ENCODE data around the gene SETBP1. TPM values are rescaled to one million over a fixed set of nuclear protein-coding genes. Genes with fewer than 3 reads are reported as not detected.

SETBP1 gene
- total RNA-seq, 1 experiment from 2014 or later: 9.6 TPM

DNA sequence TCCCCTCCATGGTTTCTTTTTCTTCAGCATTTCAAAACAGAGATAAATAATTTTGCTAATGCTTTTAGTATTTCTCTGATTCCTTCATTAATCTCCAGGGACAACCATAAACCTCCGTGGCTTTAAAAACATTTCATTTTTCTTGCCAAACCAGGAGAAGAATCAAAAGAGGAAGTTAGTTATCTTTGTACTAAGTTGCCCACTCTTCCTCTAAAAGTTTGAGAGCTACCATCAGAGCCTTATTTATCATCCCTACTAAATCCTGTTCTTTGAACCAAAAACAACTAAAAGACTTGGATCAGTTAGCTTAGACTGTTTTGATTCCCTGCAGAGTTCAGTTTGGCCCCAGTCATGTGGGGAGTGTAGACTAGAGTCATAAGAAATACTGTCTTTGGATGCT is 208.4 kb downstream of the SETBP1 start:
- DNase-seq (ENCODE audit: low spot score) (no peak), ATAC-seq (no peak)
- CTCF ChIA-PET: no interaction called here
- Mint-ChIP-seq H3K27ac (no peak overlapping the region), H3K4me3 (no peak overlapping the region), H3K9me3 (peaks cover 28% of the 10 kb centered on the region), H3K27me3 (ENCODE audit: low read depth) (no peaks in the 10 kb centered on the region), H3K36me3 (peaks cover 24% of the 10 kb centered on the region), H3K4me1 (peaks cover 7% of the 10 kb centered on the region)
- TF ChIP-seq FOXP1 (CRISPR knock-in tag; IDR thresholded peaks at IDR 0.05; ENCODE audit: borderline replicate concordance): no peak
- no peak for TF ChIP-seq SMAD4 (CRISPR knock-in tag; IDR thresholded peaks at IDR 0.05)
- TF ChIP-seq, protein P1, sequence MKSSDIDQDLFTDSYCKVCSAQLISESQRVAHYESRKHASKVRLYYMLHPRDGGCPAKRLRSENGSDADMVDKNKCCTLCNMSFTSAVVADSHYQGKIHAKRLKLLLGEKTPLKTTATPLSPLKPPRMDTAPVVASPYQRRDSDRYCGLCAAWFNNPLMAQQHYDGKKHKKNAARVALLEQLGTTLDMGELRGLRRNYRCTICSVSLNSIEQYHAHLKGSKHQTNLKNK (CRISPR knock-in tag; IDR thresholded peaks at IDR 0.05): no peak
- no peak for TF ChIP-seq ATF1 (CRISPR knock-in tag; IDR thresholded peaks at IDR 0.05)
- no peak for TF ChIP-seq JUN (CRISPR knock-in tag; IDR thresholded peaks at IDR 0.05)
- TF ChIP-seq, protein P2, sequence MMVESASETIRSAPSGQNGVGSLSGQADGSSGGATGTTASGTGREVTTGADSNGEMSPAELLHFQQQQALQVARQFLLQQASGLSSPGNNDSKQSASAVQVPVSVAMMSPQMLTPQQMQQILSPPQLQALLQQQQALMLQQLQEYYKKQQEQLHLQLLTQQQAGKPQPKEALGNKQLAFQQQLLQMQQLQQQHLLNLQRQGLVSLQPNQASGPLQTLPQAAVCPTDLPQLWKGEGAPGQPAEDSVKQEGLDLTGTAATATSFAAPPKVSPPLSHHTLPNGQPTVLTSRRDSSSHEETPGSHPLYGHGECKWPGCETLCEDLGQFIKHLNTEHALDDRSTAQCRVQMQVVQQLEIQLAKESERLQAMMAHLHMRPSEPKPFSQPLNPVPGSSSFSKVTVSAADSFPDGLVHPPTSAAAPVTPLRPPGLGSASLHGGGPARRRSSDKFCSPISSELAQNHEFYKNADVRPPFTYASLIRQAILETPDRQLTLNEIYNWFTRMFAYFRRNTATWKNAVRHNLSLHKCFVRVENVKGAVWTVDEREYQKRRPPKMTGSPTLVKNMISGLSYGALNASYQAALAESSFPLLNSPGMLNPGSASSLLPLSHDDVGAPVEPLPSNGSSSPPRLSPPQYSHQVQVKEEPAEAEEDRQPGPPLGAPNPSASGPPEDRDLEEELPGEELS (CRISPR knock-in tag; IDR thresholded peaks at IDR 0.05): no peak
- TF ChIP-seq ZNF232 (CRISPR knock-in tag; IDR thresholded peaks at IDR 0.05): no peak
- TF ChIP-seq JAZF1 (CRISPR knock-in tag; IDR thresholded peaks at IDR 0.05): no peak
- TF ChIP-seq, protein P3, sequence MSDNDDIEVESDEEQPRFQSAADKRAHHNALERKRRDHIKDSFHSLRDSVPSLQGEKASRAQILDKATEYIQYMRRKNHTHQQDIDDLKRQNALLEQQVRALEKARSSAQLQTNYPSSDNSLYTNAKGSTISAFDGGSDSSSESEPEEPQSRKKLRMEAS (CRISPR knock-in tag; IDR thresholded peaks at IDR 0.05): no peak
- no peak for TF ChIP-seq ZNF423 (CRISPR knock-in tag; IDR thresholded peaks at IDR 0.05)
- no peak for TF ChIP-seq GTF2I (CRISPR knock-in tag; conservative IDR thresholded peaks at IDR 0.05)
- POLR2A ChIA-PET: no interaction called here

DNA sequence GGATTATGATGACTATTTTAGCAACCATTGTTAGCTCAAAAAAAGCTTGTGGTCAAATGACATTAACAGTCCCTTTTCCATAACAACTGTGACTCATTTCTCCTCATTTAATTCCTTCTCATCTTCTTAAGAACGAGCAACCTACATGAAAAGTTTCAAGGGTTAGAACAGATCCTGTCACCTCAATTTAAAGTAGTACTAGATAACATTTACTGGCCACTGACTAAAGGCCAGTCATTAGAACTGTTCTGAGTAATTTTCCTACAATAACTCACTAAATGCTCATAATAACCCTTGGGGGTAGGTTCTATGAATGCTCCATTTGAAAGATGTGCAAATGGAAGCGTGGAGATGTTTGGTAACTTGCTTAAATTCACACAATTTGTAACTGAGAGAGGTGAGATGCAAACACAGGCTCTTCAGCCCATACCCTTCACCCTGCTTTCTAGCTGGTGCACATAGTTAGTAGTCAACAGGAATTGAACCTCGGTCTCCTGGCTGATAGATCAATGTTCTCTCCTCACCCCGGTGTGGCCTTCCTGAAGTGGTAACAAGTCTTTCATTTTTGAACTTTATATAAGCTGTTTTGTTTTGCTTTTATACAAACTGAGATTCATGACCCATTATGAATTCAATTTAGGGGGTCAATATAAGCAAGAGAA is 212.5 kb downstream of the SETBP1 start:
- H3K9me3 Mint-ChIP-seq: peaks cover 28% of the 10 kb centered on the region
- no peak for TF ChIP-seq ZNF423 (CRISPR knock-in tag; IDR thresholded peaks at IDR 0.05)
- TF ChIP-seq, protein P4, sequence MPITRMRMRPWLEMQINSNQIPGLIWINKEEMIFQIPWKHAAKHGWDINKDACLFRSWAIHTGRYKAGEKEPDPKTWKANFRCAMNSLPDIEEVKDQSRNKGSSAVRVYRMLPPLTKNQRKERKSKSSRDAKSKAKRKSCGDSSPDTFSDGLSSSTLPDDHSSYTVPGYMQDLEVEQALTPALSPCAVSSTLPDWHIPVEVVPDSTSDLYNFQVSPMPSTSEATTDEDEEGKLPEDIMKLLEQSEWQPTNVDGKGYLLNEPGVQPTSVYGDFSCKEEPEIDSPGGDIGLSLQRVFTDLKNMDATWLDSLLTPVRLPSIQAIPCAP (CRISPR knock-in tag; IDR thresholded peaks at IDR 0.05): no peak
- TF ChIP-seq, protein P5, sequence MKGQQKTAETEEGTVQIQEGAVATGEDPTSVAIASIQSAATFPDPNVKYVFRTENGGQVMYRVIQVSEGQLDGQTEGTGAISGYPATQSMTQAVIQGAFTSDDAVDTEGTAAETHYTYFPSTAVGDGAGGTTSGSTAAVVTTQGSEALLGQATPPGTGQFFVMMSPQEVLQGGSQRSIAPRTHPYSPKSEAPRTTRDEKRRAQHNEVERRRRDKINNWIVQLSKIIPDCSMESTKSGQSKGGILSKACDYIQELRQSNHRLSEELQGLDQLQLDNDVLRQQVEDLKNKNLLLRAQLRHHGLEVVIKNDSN (CRISPR knock-in tag; IDR thresholded peaks at IDR 0.05): no peak
- TF ChIP-seq, protein P6, sequence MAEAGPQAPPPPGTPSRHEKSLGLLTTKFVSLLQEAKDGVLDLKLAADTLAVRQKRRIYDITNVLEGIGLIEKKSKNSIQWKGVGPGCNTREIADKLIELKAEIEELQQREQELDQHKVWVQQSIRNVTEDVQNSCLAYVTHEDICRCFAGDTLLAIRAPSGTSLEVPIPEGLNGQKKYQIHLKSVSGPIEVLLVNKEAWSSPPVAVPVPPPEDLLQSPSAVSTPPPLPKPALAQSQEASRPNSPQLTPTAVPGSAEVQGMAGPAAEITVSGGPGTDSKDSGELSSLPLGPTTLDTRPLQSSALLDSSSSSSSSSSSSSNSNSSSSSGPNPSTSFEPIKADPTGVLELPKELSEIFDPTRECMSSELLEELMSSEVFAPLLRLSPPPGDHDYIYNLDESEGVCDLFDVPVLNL (CRISPR knock-in tag; IDR thresholded peaks at IDR 0.05; ENCODE audit: borderline replicate concordance, low read depth): no peak
- TF ChIP-seq CREM (CRISPR knock-in tag; IDR thresholded peaks at IDR 0.05): no peak
- TF ChIP-seq, protein P7, sequence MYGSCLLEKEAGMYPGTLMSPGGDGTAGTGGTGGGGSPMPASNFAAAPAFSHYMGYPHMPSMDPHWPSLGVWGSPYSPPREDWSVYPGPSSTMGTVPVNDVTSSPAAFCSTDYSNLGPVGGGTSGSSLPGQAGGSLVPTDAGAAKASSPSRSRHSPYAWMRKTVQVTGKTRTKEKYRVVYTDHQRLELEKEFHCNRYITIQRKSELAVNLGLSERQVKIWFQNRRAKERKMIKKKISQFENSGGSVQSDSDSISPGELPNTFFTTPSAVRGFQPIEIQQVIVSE (CRISPR knock-in tag; IDR thresholded peaks at IDR 0.05; ENCODE audit: borderline replicate concordance): no peak
- TF ChIP-seq, protein P3 (CRISPR knock-in tag; IDR thresholded peaks at IDR 0.05): no peak
- TF ChIP-seq FOXJ3 (CRISPR knock-in tag; IDR thresholded peaks at IDR 0.05; ENCODE audit: borderline replicate concordance): no peak
- TF ChIP-seq OVOL2 (CRISPR knock-in tag; IDR thresholded peaks at IDR 0.05; ENCODE audit: borderline replicate concordance): no peak
- no peak for DNase-seq (ENCODE audit: low spot score)
- peaks cover 24% of the 10 kb centered on the region for H3K36me3 Mint-ChIP-seq
- ChIA-PET POLR2A (no interaction called here), CTCF (no interaction called here)
- H3K4me1 Mint-ChIP-seq: peaks cover 20% of the 10 kb centered on the region
- no peak overlapping the region for H3K4me3 Mint-ChIP-seq
- H3K27me3 Mint-ChIP-seq (ENCODE audit: low read depth): no peaks in the 10 kb centered on the region
- no peak overlapping the region for H3K27ac Mint-ChIP-seq
- ATAC-seq: no peak
